Panc1 (cell line): ENCODE measurements around the gene DRP2. TPM values are rescaled to one million over a fixed set of nuclear protein-coding genes. Genes with fewer than 3 reads are reported as not detected.
"Not testable (repeated sequence)": the region's sequence is repeated elsewhere in the genome, so short reads cannot be mapped to it uniquely, and the experiment has no call there.

Experiments
- ATAC-seq: fragments of 200-7000 bp; cut with Tn5 transposase; 2 replicates; pipeline ENCODE4 v1.9.1; 2020; ENCODE audit warnings: mild to moderate bottlenecking, moderate library complexity
- BruUV-seq: library from RNA; stranded (reverse); fragments of 400-500 nt; replicated peaks from 2 replicates; lab custom pipeline; 2021; lab: Mats Ljungman, UMichigan
- CTCF ChIA-PET: fragments of 300-600 bp; sonication (Branson Sonifier 250); formaldehyde crosslinking; loops from one replicate; lab custom pipeline; 2022; ENCODE audit warnings: antibody characterized with exemption; lab: Charles Lee
- POLR2A ChIA-PET: fragments of 300-600 bp; sonication (Branson Sonifier 250); formaldehyde crosslinking; loops from one replicate; lab custom pipeline; 2022; ENCODE audit warnings: antibody characterized with exemption; lab: Charles Lee
- DNase-seq: peaks from one replicate; pipeline ENCODE4 v3.0.0-alpha.2; 2010; ENCODE audit warnings: low read depth, low spot score
- H3K27ac ChIP-seq: 2 replicates; pipeline ENCODE4 v1.5.1; 2011; ENCODE audit warnings: mild to moderate bottlenecking, low read length, inconsistent platforms
- H3K27me3 ChIP-seq: fragments of 200-500 bp; sonication (Bioruptor generic); 2 replicates; pipeline ENCODE4 v1.6.0; 2014; ENCODE audit warnings: low read length, inconsistent platforms; ENCODE audit not compliant: control insufficient read depth, insufficient read depth
- H3K36me3 ChIP-seq: fragments of 200-500 bp; sonication (Bioruptor generic); 2 replicates; pipeline ENCODE4 v1.5.1; 2014; ENCODE audit warnings: inconsistent platforms, mild to moderate bottlenecking, low read length, moderate library complexity; ENCODE audit not compliant: control insufficient read depth, insufficient read depth
- H3K4me1 ChIP-seq: 2 replicates; pipeline ENCODE4 v1.5.1; 2011; ENCODE audit warnings: inconsistent platforms, mild to moderate bottlenecking, low read length, moderate library complexity; ENCODE audit not compliant: control insufficient read depth, insufficient read depth
- H3K4me3 ChIP-seq, 2 experiments: 2 replicates each; pipeline ENCODE4 v1.5.1; 2011 to 2012; ENCODE audit warnings: low read depth in 2 of 2, low read length in 2 of 2, mild to moderate bottlenecking in 2 of 2, inconsistent platforms in 1 of 2, moderate library complexity in 1 of 2
- H3K9me3 ChIP-seq: fragments of 200-500 bp; sonication (Bioruptor generic); 2 replicates; pipeline ENCODE4 v1.5.1; 2014; ENCODE audit warnings: low read depth, mild to moderate bottlenecking, inconsistent platforms, low read length, moderate library complexity; ENCODE audit not compliant: control insufficient read depth, insufficient read depth
- CTCF ChIP-seq: fragments of 450-650 bp; IDR thresholded peaks from 2 replicates; pipeline ENCODE4 v1.5.1; 2017; ENCODE audit warnings: mild to moderate bottlenecking
- POLR2AphosphoS5 ChIP-seq: IDR thresholded peaks from 2 replicates; pipeline ENCODE4 v1.6.1; 2012; ENCODE audit warnings: mild to moderate bottlenecking, low read depth, low read length, moderate library complexity
- REST ChIP-seq, 2 experiments: IDR thresholded peaks; 2 replicates each; pipeline ENCODE4 v1.6.1; 2011 to 2012; ENCODE audit warnings: low read depth in 2 of 2, control low read depth in 1 of 2, low read length in 1 of 2, mild to moderate bottlenecking in 1 of 2, moderate library complexity in 1 of 2; ENCODE audit not compliant: insufficient read depth in 1 of 2
- SIN3A ChIP-seq: IDR thresholded peaks from 2 replicates; pipeline ENCODE4 v1.6.1; 2012; ENCODE audit warnings: low read depth, mild to moderate bottlenecking, low read length, moderate library complexity, borderline replicate concordance; ENCODE audit not compliant: insufficient read depth
- TCF7L2 ChIP-seq: IDR thresholded peaks from 2 replicates; pipeline ENCODE4 v1.6.1; 2011; ENCODE audit warnings: mild to moderate bottlenecking, low read depth, low read length, inconsistent platforms
- in situ Hi-C: cut with HindIII; loops from 2 replicates; pipeline ENCODE4 v1.10.0; 2016; ENCODE audit warnings: low sequenced_read_pairs, low pct_unique_long_range_greater_than_20kb
- intact Hi-C: fragments of 100-400 bp; cut with micrococcal nuclease; formaldehyde crosslinking; loops from one replicate; pipeline ENCODE4 v1.10.0; 2022; ENCODE audit not compliant: unreplicated experiment
- total RNA-seq: library from RNA; stranded (reverse); gene quantifications from one replicate; pipeline ENCODE4 v1.2.1, GENCODE V29; 2021; ENCODE audit not compliant: unreplicated experiment

The DRP2 gene
- total RNA-seq, 1 experiment from 2014 or later = 0.15 TPM

- ATAC-seq (peak; percentile 84), DNase-seq (peak; percentile 52)
- no TSS peak for BruUV-seq
These were observed 67.8 kb downstream of the DRP2 start for GRCh38 chrX:101287402-101287801.

GRCh38 chrX:101290957-101291603, 71.5 kb downstream of the DRP2 start, which contains the start of gene TAF7L:
Gene TAF7L, minus strand, starts transcription at chrX:101291334. Its CDS starts 3,791 bp downstream, at chrX:101287543.
- intact Hi-C loops = no loop called here
- Histone ChIP-seq H3K4me3 (no peak within 1 kb of the TSS), H3K27ac (no peak within 1 kb of the TSS), H3K27me3 (0 out of 2 replicates have a peak, but pooled peaks cover 2% of the 10 kb centered on the region), H3K36me3 (no peaks in the 10 kb centered on the region), H3K4me1 (no peaks in the 10 kb centered on the region), H3K9me3 (no peaks in the 10 kb centered on the region)
- CTCF ChIA-PET = no interaction called here
- DNase-seq = no peak
- TF ChIP-seq SIN3A (no peak), CTCF (no peak), REST (IDR thresholded peaks at IDR 0.05; ENCODE audit: insufficient read depth in 1 of 2, low read depth in 2 of 2, low read length in 1 of 2) (no peak), POLR2AphosphoS5 (no peak), TCF7L2 (no peak)
- POLR2A ChIA-PET = no interaction called here
- ATAC-seq = no peak
- in situ Hi-C loops = no loop called here
- no TSS peak for BruUV-seq

More at GRCh38 chrX:101287402-101287801, 67.8 kb downstream of the DRP2 start:
- Histone ChIP-seq H3K9me3 (no peaks in the 10 kb centered on the region), H3K27me3 (no peaks in the 10 kb centered on the region; the same call in 1 of the 2 replicates), H3K27ac (no peak overlapping the region), H3K4me3 (no peak overlapping the region), H3K36me3 (no peaks in the 10 kb centered on the region), H3K4me1 (no peaks in the 10 kb centered on the region)
- intact Hi-C loops (loop anchor here (1.0 kb wide), 1 partner anchor 27 kb away; no protein-coding TSS in a partner anchor), in situ Hi-C loops (no loop called here)
- ChIA-PET POLR2A (no interaction called here), CTCF (no interaction called here)
- TF ChIP-seq CTCF (peak; percentile 68; the same call in 1 of the 2 replicates), REST (IDR thresholded peaks at IDR 0.05; ENCODE audit: insufficient read depth in 1 of 2, low read depth in 2 of 2, low read length in 1 of 2) (no peak)

GRCh38 chrX:101295603-101296002, 76.0 kb downstream of the DRP2 start:
- in situ Hi-C loops, POLR2A ChIA-PET, H3K9me3 ChIP-seq, BruUV-seq, H3K27ac ChIP-seq, CTCF ChIA-PET, ATAC-seq, H3K36me3 ChIP-seq, DNase-seq, H3K4me1 ChIP-seq, H3K4me3 ChIP-seq, intact Hi-C loops, H3K27me3 ChIP-seq: not testable (repeated sequence)
